ENCODE results near the gene CSNK1G3.

Gene CSNK1G3

GRCh38 chr5:123512611-123513461 lies 859 bp downstream of the CSNK1G3 start:
- H3K4me3 ChIP-seq (ENCODE audit: low read depth, low read length), result peak overlapping the region; percentile 82
- peak; percentile 27 for DNase-seq (ENCODE audit: low read depth, low spot score)
- in situ Hi-C loops (cut with HindIII; ENCODE audit: low sequenced_read_pairs), result no loop called here
- TF ChIP-seq CTCF (IDR thresholded peaks at IDR 0.05; ENCODE audit: low read depth, low read length), result no peak

DNA sequence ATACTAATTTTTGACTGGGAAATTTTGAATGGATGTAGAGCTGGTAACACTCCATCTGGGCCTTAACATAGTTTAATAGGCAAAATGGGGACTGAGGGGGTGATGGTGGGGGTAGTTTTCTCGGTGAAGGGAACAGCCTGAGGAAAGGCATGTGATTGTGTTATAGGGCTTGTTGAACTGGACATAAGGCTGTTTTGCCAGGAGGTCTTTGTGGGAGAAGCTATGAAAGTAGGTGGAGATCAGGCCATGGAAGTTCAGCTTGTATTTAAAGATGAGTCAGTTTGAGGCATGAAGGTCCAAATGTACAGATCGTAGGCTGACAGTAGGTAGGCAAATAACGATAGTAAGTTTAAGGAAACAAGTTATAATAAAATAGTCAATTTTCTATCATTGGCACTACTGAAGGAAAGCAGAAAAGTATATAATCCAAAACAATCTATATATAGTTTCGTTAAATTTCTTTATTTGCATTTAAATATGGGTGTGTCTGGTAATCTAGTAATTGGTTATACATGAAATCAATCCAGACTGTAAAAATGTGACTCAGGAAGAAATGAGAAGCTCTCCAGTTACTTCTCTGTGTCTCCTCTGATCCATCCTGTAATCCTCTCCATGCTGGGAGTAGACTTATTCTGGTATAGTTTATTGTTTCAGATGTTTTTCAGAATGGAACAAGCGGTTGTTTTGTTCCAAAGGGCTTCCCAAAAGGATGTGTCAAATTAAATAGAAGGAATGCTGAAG lies 2.8 kb downstream of the CSNK1G3 start:
- H3K4me3 ChIP-seq (ENCODE audit: low read depth, low read length), result no peak overlapping the region
- in situ Hi-C loops (cut with HindIII; ENCODE audit: low sequenced_read_pairs), result no loop called here
- DNase-seq (ENCODE audit: low read depth, low spot score), result no peak
- no peak for TF ChIP-seq CTCF (IDR thresholded peaks at IDR 0.05; ENCODE audit: low read depth, low read length)

DNA sequence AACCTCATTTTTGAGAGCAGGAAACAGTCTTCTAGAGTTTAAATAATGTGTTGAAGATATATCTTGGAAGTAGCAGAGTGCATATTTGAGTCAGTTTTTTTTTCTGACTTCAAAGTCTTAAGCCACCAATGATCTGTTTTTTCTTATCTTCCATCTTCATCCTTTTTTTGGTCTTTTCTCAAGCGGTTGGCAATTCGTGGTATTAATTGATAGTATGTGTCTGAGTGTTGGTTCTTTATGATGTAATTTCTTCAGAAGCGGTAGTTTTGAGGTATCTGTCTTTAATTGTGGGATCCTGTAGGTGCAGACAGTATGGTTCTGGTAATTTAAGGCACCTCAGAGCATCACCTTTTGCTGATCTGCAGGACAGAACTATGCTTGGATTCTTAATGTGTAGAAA lies 3.9 kb downstream of the CSNK1G3 start:
- no peak overlapping the region for H3K4me3 ChIP-seq (ENCODE audit: low read depth, low read length)
- DNase-seq (ENCODE audit: low read depth, low spot score), result no peak
- in situ Hi-C loops (cut with HindIII; ENCODE audit: low sequenced_read_pairs), result no loop called here

DNA sequence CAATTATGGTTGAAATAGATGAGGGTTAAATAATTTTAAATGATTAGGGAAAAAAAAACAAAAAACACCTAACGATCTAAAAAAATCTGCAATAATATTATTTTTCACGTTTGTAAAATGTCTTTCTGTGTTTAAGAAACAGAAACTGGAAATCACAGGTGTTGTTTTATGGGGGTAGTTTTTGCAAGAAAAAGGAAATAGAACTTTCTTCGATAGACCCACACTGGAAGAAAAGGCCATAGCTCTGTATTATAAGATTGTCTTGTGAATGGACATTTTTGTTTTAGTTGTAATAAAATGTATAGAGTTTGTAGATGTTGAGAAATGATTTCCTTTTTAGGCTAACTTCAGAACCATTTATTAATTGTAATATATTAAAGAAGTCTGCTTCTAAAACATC lies 5.5 kb downstream of the CSNK1G3 start:
- H3K4me3 ChIP-seq (ENCODE audit: low read depth, low read length), result no peak overlapping the region
- in situ Hi-C loops (cut with HindIII; ENCODE audit: low sequenced_read_pairs), result no loop called here
- DNase-seq (ENCODE audit: low read depth, low spot score), result no peak
- TF ChIP-seq CTCF (IDR thresholded peaks at IDR 0.05; ENCODE audit: low read depth, low read length), result no peak

More for the DNA sequence above, 3.9 kb downstream of the CSNK1G3 start:
- no peak for TF ChIP-seq CTCF (IDR thresholded peaks at IDR 0.05; ENCODE audit: low read depth, low read length)

GRCh38 chr5:123518111-123518510 lies 6.1 kb downstream of the CSNK1G3 start:
- no peak for TF ChIP-seq CTCF (IDR thresholded peaks at IDR 0.05; ENCODE audit: low read depth, low read length)
- no peak overlapping the region for H3K4me3 ChIP-seq (ENCODE audit: low read depth, low read length)
- in situ Hi-C loops (cut with HindIII; ENCODE audit: low sequenced_read_pairs), result no loop called here
- no peak for DNase-seq (ENCODE audit: low read depth, low spot score)

DNA sequence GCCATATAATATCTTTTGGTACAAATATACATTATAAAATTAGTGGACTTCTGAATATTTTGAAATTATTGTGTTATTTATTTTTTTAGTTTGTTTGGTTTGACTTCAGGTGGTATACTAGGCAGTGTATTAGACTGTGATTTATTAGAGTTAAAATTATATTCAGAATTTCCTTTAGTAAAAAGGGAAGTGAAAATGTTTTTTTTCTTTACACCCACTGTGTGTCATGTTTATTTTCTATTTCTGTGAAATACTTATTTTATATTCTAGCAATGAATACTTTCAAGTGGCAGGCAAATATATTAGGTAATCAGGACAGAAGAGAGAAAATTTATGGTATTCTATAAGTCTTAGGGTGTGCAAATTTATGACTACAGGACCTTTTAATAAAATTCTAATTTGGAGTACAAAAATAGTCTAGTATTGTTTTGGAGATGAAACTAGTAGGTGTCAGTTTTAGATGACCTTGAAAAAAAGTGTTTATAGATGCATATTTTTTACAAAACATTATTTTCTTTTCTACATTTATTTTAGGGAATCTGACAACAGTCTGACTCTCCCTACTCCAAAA lies 8.8 kb downstream of the CSNK1G3 start:
- DNase-seq (ENCODE audit: low read depth, low spot score), result no peak
- in situ Hi-C loops (cut with HindIII; ENCODE audit: low sequenced_read_pairs), result no loop called here
- no peak for TF ChIP-seq CTCF (IDR thresholded peaks at IDR 0.05; ENCODE audit: low read depth, low read length)
- H3K4me3 ChIP-seq (ENCODE audit: low read depth, low read length), result no peak overlapping the region

Data from astrocyte of the spinal cord (primary cell).